Measurements from ENCODE around the gene ADCY9. TPM values are rescaled to one million over a fixed set of nuclear protein-coding genes. Genes with fewer than 3 reads are reported as not detected.

The ADCY9 gene
- total and polyA plus RNA-seq, 12 donors: 11.5 to 57.6 (median 42.7) TPM

GRCh38 chr16:4089251-4089810, 26.9 kb downstream of the ADCY9 start:
- no peak overlapping the region for H3K4me3 ChIP-seq
- H3K27me3 ChIP-seq: no peaks in the 10 kb centered on the region
- H3K9me3 ChIP-seq: no peaks in the 10 kb centered on the region
- ATAC-seq: peak in 1 of 8 donors; percentile 5
- peak overlapping the region in 7 of 10 donors; percentile 52 to 83 (median 77) for H3K27ac ChIP-seq
- no peak for TF ChIP-seq CTCF (IDR thresholded peaks at IDR 0.05)
- intact Hi-C loops (cut with DNase I): no loop called here
- peaks cover 7 to 68% (median 36%) of the 10 kb centered on the region in 9 donors for H3K4me1 ChIP-seq
- WGBS, 2 donors: 68 to 81% methylated on average over 15 of the region's 15 CpGs
- DNase-seq: no peak
- H3K36me3 ChIP-seq: no peaks in the 10 kb centered on the region

GRCh38 chr16:4087990-4088577, 28.2 kb downstream of the ADCY9 start:
- Histone ChIP-seq H3K27me3 (no peaks in the 10 kb centered on the region), H3K9me3 (no peaks in the 10 kb centered on the region), H3K4me3 (no peak overlapping the region), H3K36me3 (no peaks in the 10 kb centered on the region), H3K27ac (peak overlapping the region in 1 of 10 donors; percentile 26), H3K4me1 (peaks cover 7 to 56% (median 30%) of the 10 kb centered on the region in 9 donors)
- DNase-seq (no peak), ATAC-seq (no peak)
- intact Hi-C loops (cut with DNase I): no loop called here
- WGBS, 2 donors: 96 to 97% methylated on average over 7 of the region's 7 CpGs
- TF ChIP-seq CTCF (IDR thresholded peaks at IDR 0.05): no peak

GRCh38 chr16:4087099-4087885, 28.9 kb downstream of the ADCY9 start:
- intact Hi-C loops (cut with DNase I): no loop called here
- no peak for ATAC-seq
- no peak overlapping the region for H3K4me3 ChIP-seq
- peak overlapping the region in 2 of 10 donors; percentile 26 for H3K27ac ChIP-seq
- peaks cover 7 to 49% (median 23%) of the 10 kb centered on the region in 9 donors for H3K4me1 ChIP-seq
- H3K27me3 ChIP-seq: no peaks in the 10 kb centered on the region
- WGBS, 2 donors: 73% methylated on average over 12 of the region's 12 CpGs
- TF ChIP-seq CTCF (IDR thresholded peaks at IDR 0.05): no peak
- DNase-seq: no peak
- no peaks in the 10 kb centered on the region for H3K36me3 ChIP-seq
- no peaks in the 10 kb centered on the region for H3K9me3 ChIP-seq

GRCh38 chr16:4086153-4086552, 30.1 kb downstream of the ADCY9 start:
- intact Hi-C loops (cut with DNase I): no loop called here
- H3K27ac ChIP-seq: peak overlapping the region in 8 of 10 donors; percentile 1 to 75 (median 29)
- H3K4me3 ChIP-seq: peak overlapping the region in 1 of 10 donors; percentile 3
- ATAC-seq (peak; percentile 56 to 82 (median 71)), DNase-seq (peak; percentile 64 to 79)
- peaks cover 7 to 39% (median 20%) of the 10 kb centered on the region in 9 donors for H3K4me1 ChIP-seq
- 46 to 73% methylated on average over 15 of the region's 15 CpGs for WGBS, 2 donors
- H3K27me3 ChIP-seq: no peaks in the 10 kb centered on the region
- no peaks in the 10 kb centered on the region for H3K36me3 ChIP-seq
- H3K9me3 ChIP-seq: no peaks in the 10 kb centered on the region
- TF ChIP-seq CTCF (IDR thresholded peaks at IDR 0.05): no peak
